Transverse colon (tissue), 4 donors: Measurements from ENCODE around the gene SIL1. TPM values are rescaled to one million over a fixed set of nuclear protein-coding genes. Genes with fewer than 3 reads are reported as not detected.

Experiments used
- DNase-seq: peaks from one replicate; pipeline ENCODE4 v3.0.0-alpha.2; 2019
- H3K27ac ChIP-seq, 4 donors: fragments of 200-600 bp; sonication (generic); 2 replicates each; pipeline ENCODE4 v1.5.1; 2016 to 2018; ENCODE audit warnings: inconsistent platforms in 4 of 4
- H3K27me3 ChIP-seq: fragments of 200-600 bp; sonication (generic); 2 replicates; pipeline ENCODE4 v1.5.1; 2017; ENCODE audit warnings: inconsistent platforms
- H3K36me3 ChIP-seq, 4 donors: fragments of 200-600 bp; sonication (generic); 2 replicates each; pipeline ENCODE4 v1.5.1; 2017 to 2019; ENCODE audit warnings: inconsistent platforms in 4 of 4
- H3K4me1 ChIP-seq, 4 donors: fragments of 200-600 bp; sonication (generic); 2 replicates each; pipeline ENCODE4 v1.5.1; 2017 to 2020; ENCODE audit warnings: inconsistent platforms in 4 of 4
- H3K4me3 ChIP-seq, 4 donors: fragments of 200-600 bp; sonication (generic); 1 replicate in 1 of 4; 2 replicates in 3 of 4; pipeline versions ENCODE4 v1.5.1 to v1.6.1; 2017 to 2019; ENCODE audit warnings: inconsistent platforms in 4 of 4
- H3K9me3 ChIP-seq, 2 donors: fragments of 200-600 bp; sonication (generic); 2 replicates each; pipeline ENCODE4 v1.5.1; 2017 to 2019; ENCODE audit warnings: inconsistent platforms in 2 of 2
- EP300 ChIP-seq: sonication (generic); formaldehyde crosslinking; IDR thresholded peaks from one replicate; pipeline ENCODE4 v1.6.1; 2017; ENCODE audit warnings: antibody characterized with exemption, low read depth
- POLR2A ChIP-seq: fragments of 450-650 bp; IDR thresholded peaks from one replicate; pipeline ENCODE4 v1.6.1; 2016; ENCODE audit warnings: antibody characterized with exemption, mild to moderate bottlenecking, moderate library complexity
- POLR2AphosphoS5 ChIP-seq, 3 donors: sonication (generic); formaldehyde crosslinking; IDR thresholded peaks; one replicate each; pipeline ENCODE4 v1.6.1; 2016; ENCODE audit warnings: antibody characterized with exemption in 3 of 3
- WGBS, 2 donors: methylation state at CpG; one replicate each; pipeline ENCODE4 v1.1.5; 2018; ENCODE audit warnings: low coverage in 1 of 2; 5-methylcytosine and 5-hydroxymethylcytosine counted together
- in situ Hi-C, 4 donors: fragments of 200-750 bp; cut with MboI; loops; one replicate each; pipeline versions ENCODE4 v1.15.0 to v1.15.1; 2017; ENCODE audit warnings: low sequenced_read_pairs in 3 of 4, low pct_ligation_motif_present in 1 of 4, low pct_unique_long_range_greater_than_20kb in 1 of 4
- intact Hi-C: fragments of 100-400 bp; cut with DNase I; formaldehyde crosslinking; loops from one replicate; pipeline ENCODE4 v1.15.1; 2023; ENCODE audit warnings: low total_unique reads
- total RNA-seq, 4 donors: library from RNA; depleted of rRNA; stranded (reverse); fragments of >200 nt; gene quantifications; one replicate each; pipeline ENCODE4 v1.1.0, GENCODE V29; 2016
- TF ChIP-seq, protein P1 (sequence below), 5 experiments: fragments of 200-600 bp in 3 of 5; fragments of 450-650 bp in 2 of 5; sonication (generic) in 3 of 5; IDR thresholded peaks; 1 replicate in 2 of 5; 2 replicates in 3 of 5; pipeline ENCODE4 v1.5.1; 2016 to 2017; ENCODE audit warnings: antibody characterized with exemption in 5 of 5, inconsistent platforms in 3 of 5, mild to moderate bottlenecking in 2 of 5, moderate library complexity in 1 of 5

Gene SIL1
- total RNA-seq, 4 donors from 2014 or later, result 11.1 to 38.1 (median 29.0) TPM

DNA sequence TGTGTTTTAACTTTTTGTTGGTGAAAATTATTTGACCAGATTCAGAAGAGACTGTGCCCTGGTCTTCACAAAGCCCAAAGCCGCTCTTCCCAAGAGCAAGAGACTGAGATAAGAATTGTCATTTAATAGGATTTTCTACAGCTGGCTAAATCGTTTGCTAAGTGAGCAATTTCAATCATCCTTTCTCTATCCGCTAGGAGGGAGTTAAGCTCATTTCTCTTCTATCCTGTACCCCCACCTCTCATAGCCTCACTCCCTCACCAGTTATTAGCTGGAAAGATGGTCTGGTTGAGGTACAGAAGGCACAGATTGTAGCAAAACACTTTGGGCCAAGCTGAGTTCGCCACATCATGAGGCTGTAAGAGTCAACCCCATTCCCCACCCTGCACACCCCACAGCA lies 43.0 kb upstream of the SIL1 start:
- Histone ChIP-seq H3K4me1 (no peaks in the 10 kb centered on the region), H3K4me3 (no peak overlapping the region), H3K9me3 (no peaks in the 10 kb centered on the region), H3K36me3 (no peaks in the 10 kb centered on the region), H3K27ac (no peak overlapping the region), H3K27me3 (no peaks in the 10 kb centered on the region)
- no peak for TF ChIP-seq EP300
- TF ChIP-seq, protein P1, sequence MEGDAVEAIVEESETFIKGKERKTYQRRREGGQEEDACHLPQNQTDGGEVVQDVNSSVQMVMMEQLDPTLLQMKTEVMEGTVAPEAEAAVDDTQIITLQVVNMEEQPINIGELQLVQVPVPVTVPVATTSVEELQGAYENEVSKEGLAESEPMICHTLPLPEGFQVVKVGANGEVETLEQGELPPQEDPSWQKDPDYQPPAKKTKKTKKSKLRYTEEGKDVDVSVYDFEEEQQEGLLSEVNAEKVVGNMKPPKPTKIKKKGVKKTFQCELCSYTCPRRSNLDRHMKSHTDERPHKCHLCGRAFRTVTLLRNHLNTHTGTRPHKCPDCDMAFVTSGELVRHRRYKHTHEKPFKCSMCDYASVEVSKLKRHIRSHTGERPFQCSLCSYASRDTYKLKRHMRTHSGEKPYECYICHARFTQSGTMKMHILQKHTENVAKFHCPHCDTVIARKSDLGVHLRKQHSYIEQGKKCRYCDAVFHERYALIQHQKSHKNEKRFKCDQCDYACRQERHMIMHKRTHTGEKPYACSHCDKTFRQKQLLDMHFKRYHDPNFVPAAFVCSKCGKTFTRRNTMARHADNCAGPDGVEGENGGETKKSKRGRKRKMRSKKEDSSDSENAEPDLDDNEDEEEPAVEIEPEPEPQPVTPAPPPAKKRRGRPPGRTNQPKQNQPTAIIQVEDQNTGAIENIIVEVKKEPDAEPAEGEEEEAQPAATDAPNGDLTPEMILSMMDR (IDR thresholded peaks at IDR 0.05), result no peak
- TF ChIP-seq POLR2A, result no peak
- TF ChIP-seq POLR2AphosphoS5 (IDR thresholded peaks at IDR 0.05), result no peak
- WGBS, 2 donors, result 89% methylated on average over 4 of the region's 4 CpGs; no CpG with 5 or more reads in 1 of the 2 donors
- DNase-seq, result no peak
- intact Hi-C loops (no loop called here), in situ Hi-C loops (no loop called here)

DNA sequence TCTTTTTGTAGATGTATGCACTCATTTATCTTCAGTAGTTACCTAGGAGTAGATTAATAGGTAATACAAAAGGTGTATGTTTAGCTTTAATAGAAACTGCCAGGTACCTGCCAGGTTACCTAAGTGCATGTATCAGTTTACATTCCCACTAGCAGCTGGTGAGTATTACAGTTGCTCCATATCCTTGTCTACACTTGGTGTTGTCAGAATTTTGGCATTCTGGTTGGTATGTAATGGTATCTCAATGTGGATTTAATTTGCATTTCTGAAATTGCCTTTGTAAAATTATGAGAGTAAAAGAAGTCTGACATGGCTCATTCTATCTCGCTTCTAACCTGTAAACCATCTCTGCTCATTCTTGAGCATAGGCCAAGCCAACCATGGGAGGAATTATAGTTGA lies 38.3 kb upstream of the SIL1 start:
- no peak overlapping the region for H3K4me3 ChIP-seq
- in situ Hi-C loops (no loop called here), intact Hi-C loops (no loop called here)
- H3K27ac ChIP-seq, result no peak overlapping the region
- TF ChIP-seq POLR2A, result no peak
- TF ChIP-seq POLR2AphosphoS5 (IDR thresholded peaks at IDR 0.05), result no peak
- no peak for TF ChIP-seq EP300
- TF ChIP-seq, protein P1 (IDR thresholded peaks at IDR 0.05), result no peak
- H3K9me3 ChIP-seq, result no peaks in the 10 kb centered on the region
- no peaks in the 10 kb centered on the region for H3K27me3 ChIP-seq
- H3K4me1 ChIP-seq, result no peaks in the 10 kb centered on the region
- 94 to 100% methylated on average over 1 of the region's 1 CpG for WGBS, 2 donors
- H3K36me3 ChIP-seq, result no peaks in the 10 kb centered on the region
- no peak for DNase-seq

DNA sequence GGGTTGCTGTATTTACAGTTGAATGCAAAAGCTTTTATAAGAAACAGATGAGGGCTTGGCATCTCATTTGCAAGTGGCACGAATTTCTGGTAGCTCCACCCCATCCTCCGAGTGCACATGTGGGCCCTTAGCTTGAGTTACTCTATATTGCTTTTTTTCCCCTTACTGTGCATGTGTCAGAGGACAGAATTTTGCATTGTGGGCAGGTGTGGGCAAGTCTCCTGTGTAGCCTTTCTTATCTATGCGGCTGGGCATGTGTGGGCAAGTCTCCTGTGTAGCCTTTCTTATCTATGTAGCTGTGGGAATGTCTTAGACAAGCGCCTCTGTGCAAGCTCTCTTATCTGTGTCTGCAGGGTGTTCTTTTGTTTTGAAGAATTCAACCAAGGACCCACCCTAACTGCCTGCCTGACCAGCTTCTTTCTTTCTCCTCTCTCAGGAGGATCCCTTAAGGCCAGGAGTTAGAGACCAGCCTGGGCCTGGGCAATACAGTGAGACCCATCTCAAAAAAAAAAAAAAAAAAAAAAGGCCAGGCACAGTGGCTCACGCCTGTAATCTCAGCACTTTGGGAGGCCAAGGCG lies 34.1 kb upstream of the SIL1 start:
- WGBS, 2 donors, result 64 to 88% methylated on average over 2 to 6 of the region's 6 CpGs
- Histone ChIP-seq H3K27me3 (no peaks in the 10 kb centered on the region), H3K4me3 (no peak overlapping the region), H3K4me1 (peaks cover 0 to 4% (median 0%) of the 10 kb centered on the region in 4 donors), H3K9me3 (no peaks in the 10 kb centered on the region), H3K36me3 (no peaks in the 10 kb centered on the region), H3K27ac (no peak overlapping the region)
- TF ChIP-seq EP300 (no peak), POLR2AphosphoS5 (IDR thresholded peaks at IDR 0.05) (no peak), POLR2A (no peak)
- TF ChIP-seq, protein P1 (IDR thresholded peaks at IDR 0.05), result no peak
- intact Hi-C loops, result no loop called here
- no peak for DNase-seq
- in situ Hi-C loops, result no loop called here

DNA sequence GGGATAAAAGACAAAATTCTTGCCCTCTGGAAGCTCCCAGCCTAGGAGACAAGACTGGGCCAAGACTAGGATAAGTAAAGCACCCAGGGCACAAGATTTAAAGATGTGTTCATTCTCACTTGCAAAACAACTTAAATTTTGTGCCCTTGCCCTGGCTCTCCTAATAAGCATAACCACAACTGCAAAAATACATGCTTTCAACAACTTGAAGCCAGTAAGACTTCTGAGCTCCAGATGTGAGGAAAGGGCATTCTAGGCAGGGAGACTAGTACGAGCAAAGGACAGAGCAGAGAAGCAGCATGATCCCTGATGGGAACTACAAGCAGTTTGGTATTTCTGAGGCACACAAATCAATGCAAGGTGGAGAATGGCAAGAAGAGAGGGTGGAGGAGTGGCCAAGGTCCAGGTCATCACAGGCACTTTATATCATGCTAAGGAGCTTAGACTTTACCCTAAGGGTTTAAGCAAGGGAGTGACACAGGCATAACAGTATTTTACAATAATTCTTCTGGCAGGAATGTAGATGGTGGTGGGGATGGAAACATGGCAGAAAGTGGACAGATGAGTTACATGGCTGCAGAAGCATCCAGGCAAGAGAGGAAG lies 30.1 kb upstream of the SIL1 start:
- intact Hi-C loops, result no loop called here
- WGBS, 2 donors, result 81 to 92% methylated on average over 1 of the region's 1 CpG

More for the DNA sequence above, 30.1 kb upstream of the SIL1 start:
- DNase-seq, result no peak
- Histone ChIP-seq H3K4me3 (no peak overlapping the region), H3K9me3 (no peaks in the 10 kb centered on the region), H3K4me1 (peaks cover 0 to 4% (median 0%) of the 10 kb centered on the region in 4 donors), H3K36me3 (no peaks in the 10 kb centered on the region), H3K27ac (no peak overlapping the region), H3K27me3 (no peaks in the 10 kb centered on the region)
- TF ChIP-seq POLR2AphosphoS5 (IDR thresholded peaks at IDR 0.05) (no peak), EP300 (no peak), POLR2A (no peak)
- TF ChIP-seq, protein P1 (IDR thresholded peaks at IDR 0.05), result no peak
- in situ Hi-C loops, result no loop called here
